Lower lobe of right lung (tissue), 2 donors: Measurements from ENCODE around the gene AGBL3. TPM values are rescaled to one million over a fixed set of nuclear protein-coding genes. Genes with fewer than 3 reads are reported as not detected.

Experiments
- ATAC-seq, 2 donors: fragments of 200-7000 bp; cut with Tn5 transposase; one replicate each; pipeline ENCODE4 v1.9.1; 2020 to 2022; ENCODE audit warnings: mild to moderate bottlenecking in 2 of 2, moderate library complexity in 2 of 2
- DNase-seq: peaks from one replicate; pipeline ENCODE4 v3.0.0-alpha.2; 2020
- H3K27ac ChIP-seq: fragments of 200-600 bp; one replicate; pipeline ENCODE4 v1.8.0; 2022
- H3K27me3 ChIP-seq: fragments of 200-600 bp; one replicate; pipeline ENCODE4 v1.8.0; 2022; ENCODE audit warnings: low read depth
- H3K36me3 ChIP-seq: fragments of 200-600 bp; one replicate; pipeline ENCODE4 v1.8.0; 2022; ENCODE audit warnings: mild to moderate bottlenecking
- H3K4me1 ChIP-seq: fragments of 200-600 bp; one replicate; pipeline ENCODE4 v1.8.0; 2022
- H3K4me3 ChIP-seq: fragments of 200-600 bp; one replicate; pipeline ENCODE4 v1.8.0; 2022; ENCODE audit warnings: mild to moderate bottlenecking
- H3K9me3 ChIP-seq: fragments of 200-600 bp; one replicate; pipeline ENCODE4 v1.8.0; 2022
- CTCF ChIP-seq: fragments of 200-600 bp; IDR thresholded peaks from one replicate; pipeline ENCODE4 v1.8.0; 2022; ENCODE audit warnings: antibody characterized with exemption, mild to moderate bottlenecking
- intact Hi-C: fragments of 100-400 bp; cut with DNase I; formaldehyde crosslinking; loops from one replicate; pipeline ENCODE4 v1.11.0; 2022
- total RNA-seq: library from RNA; stranded (reverse); fragmentation: NEBNext Ultra II Directional; extraction: Animal tissue kit (Norgen Biotek cat#: 25700); gene quantifications from one replicate; pipeline ENCODE4 v1.2.1, GENCODE V29; 2021
- donor health status: DM: no; HTN: yes; CAD: no; lungs with severe emphysema.

Gene AGBL3
- total RNA-seq, 1 donor from 2014 or later: 6.1 TPM

GRCh38 chr7:135156290-135156689 lies 170.0 kb downstream of the AGBL3 start:
- no peak for TF ChIP-seq CTCF
- no peak overlapping the region for H3K27ac ChIP-seq
- peaks cover 52% of the 10 kb centered on the region for H3K4me1 ChIP-seq
- H3K4me3 ChIP-seq: no peak overlapping the region
- DNase-seq (no peak), ATAC-seq (no peak)
- intact Hi-C loops: no loop called here
- no peaks in the 10 kb centered on the region for H3K27me3 ChIP-seq
- H3K36me3 ChIP-seq: no peaks in the 10 kb centered on the region
- peaks cover 5% of the 10 kb centered on the region for H3K9me3 ChIP-seq

GRCh38 chr7:135158141-135158655 lies 171.9 kb downstream of the AGBL3 start:
- Histone ChIP-seq H3K4me3 (no peak overlapping the region), H3K27ac (peak overlapping the region; percentile 40), H3K36me3 (no peaks in the 10 kb centered on the region), H3K9me3 (peaks cover 5% of the 10 kb centered on the region), H3K27me3 (no peaks in the 10 kb centered on the region), H3K4me1 (peaks cover 53% of the 10 kb centered on the region)
- intact Hi-C loops: no loop called here
- ATAC-seq: no peak
- DNase-seq: no peak
- no peak for TF ChIP-seq CTCF

DNA sequence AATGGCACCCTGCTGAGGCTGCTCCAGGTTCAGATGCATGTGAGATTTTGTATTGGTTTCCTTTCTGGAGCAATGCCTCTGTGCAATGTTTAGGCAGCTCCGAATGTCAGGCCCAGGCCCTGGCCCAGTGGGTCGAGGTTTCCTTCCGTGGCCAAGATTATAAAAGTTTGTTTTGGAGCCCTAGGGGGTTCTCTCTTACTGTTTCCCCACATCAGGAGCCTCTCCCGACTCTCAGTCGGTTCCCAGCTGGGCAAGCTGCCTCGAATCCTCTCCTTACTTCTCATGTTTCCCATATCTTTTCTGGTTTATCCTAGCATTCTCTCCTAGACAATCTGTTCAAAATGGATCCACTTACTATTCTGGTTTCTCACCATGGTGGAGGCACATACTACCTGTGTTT lies 172.6 kb downstream of the AGBL3 start:
- no peak for ATAC-seq
- H3K4me1 ChIP-seq: peaks cover 60% of the 10 kb centered on the region
- TF ChIP-seq CTCF: no peak
- H3K4me3 ChIP-seq: no peak overlapping the region
- H3K27me3 ChIP-seq: no peaks in the 10 kb centered on the region
- H3K36me3 ChIP-seq: peaks cover 6% of the 10 kb centered on the region
- intact Hi-C loops: no loop called here
- peaks cover 5% of the 10 kb centered on the region for H3K9me3 ChIP-seq
- DNase-seq: no peak
- peak overlapping the region; percentile 40 for H3K27ac ChIP-seq

GRCh38 chr7:135159359-135160085 lies 173.2 kb downstream of the AGBL3 start:
- intact Hi-C loops: no loop called here
- TF ChIP-seq CTCF: no peak
- Histone ChIP-seq H3K27me3 (no peaks in the 10 kb centered on the region), H3K36me3 (peaks cover 12% of the 10 kb centered on the region), H3K27ac (peak overlapping the region; percentile 65), H3K4me1 (peaks cover 65% of the 10 kb centered on the region), H3K9me3 (peaks cover 5% of the 10 kb centered on the region), H3K4me3 (no peak overlapping the region)
- ATAC-seq: no peak
- no peak for DNase-seq

DNA sequence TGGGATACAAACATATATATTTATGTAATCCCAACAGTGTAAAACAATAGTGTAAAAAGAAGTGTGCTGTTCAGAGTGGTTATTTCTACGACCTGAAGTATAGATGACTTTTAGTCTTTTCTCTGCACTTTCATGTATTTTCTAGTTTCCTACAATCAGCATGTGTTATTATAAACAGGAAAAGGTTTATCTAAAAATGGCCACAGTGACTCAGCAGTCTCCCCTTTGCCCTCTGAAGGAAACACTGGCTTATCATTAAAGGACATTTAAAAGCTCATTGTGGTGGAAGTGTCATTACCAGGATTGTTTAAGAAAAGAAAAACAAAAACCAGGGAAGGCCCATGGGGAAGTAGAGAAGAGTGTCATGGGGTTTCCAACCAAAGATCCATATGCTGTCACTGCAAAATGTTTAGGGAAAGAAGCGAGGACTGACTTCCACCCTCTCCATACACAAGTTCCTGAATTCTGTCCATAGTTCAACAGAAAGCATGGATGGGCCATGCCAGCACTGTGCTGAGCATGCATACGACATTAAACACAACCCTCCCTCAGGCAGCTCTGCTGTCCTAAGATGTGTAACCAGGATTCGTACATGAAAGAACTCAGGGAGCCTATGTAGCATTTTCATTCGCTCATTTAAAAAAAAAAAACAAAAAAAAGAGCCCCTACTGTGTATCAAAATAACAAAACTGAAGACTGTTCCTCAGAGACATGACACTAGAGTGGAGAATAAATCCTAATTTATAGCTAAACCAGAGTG lies 174.0 kb downstream of the AGBL3 start:
- ATAC-seq (peak in 1 of 2 donors; percentile 26), DNase-seq (no peak)
- peak overlapping the region; percentile 65 for H3K27ac ChIP-seq
- peaks cover 5% of the 10 kb centered on the region for H3K9me3 ChIP-seq
- H3K36me3 ChIP-seq: peaks cover 20% of the 10 kb centered on the region
- intact Hi-C loops: no loop called here
- H3K4me1 ChIP-seq: peaks cover 72% of the 10 kb centered on the region
- no peaks in the 10 kb centered on the region for H3K27me3 ChIP-seq
- no peak overlapping the region for H3K4me3 ChIP-seq
- TF ChIP-seq CTCF: no peak
